ENCODE results near the gene LMO7. TPM values are rescaled to one million over a fixed set of nuclear protein-coding genes. Genes with fewer than 3 reads are reported as not detected.

Gene LMO7
- total and polyA plus RNA-seq, 2 of the 8 experiments (the other 6 are each of a cell fraction or from before 2014, with no cell fraction given): 8.1 to 28.3 TPM

DNA sequence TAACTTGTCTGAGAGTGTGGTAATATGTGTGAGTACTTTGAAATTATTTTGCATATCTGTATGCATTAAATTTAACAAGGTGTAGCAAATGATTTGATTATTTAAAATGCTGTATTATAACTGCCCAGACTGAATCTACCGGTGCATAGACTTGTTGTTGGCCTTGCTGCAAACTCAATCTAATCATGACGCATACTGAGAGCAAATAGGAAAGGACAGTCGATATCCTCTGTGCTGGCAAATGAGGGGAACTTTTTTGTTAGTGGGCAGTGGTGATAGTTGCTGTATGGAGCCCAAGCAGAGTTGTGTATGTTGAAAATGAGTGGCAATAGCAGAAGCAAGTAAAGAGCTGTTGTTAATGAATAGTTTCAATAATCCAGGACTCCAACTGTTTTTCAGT lies 127.4 kb downstream of the LMO7 start:
- no peak overlapping the region for H2BK12ac ChIP-seq (ENCODE audit: low read depth, low read length)
- ChIA-PET CTCF (ENCODE audit: partially characterized antibody) (interaction anchor here (0.6 kb wide), 1 partner anchor 15 kb away, joined by 3 read pairs; no protein-coding TSS in a partner anchor), POLR2A (ENCODE audit: partially characterized antibody) (no interaction called here)
- FAIRE-seq (no peak), DNase-seq (ENCODE audit: low read depth in 1 of 2, low spot score in 2 of 2) (no peak)
- no peak overlapping the region for H3K4ac ChIP-seq (replicated peaks; ENCODE audit: insufficient read length, low read depth, low read length)
- H3K14ac ChIP-seq (ENCODE audit: insufficient read length): no peak overlapping the region
- no peak overlapping the region for H4K91ac ChIP-seq (replicated peaks; ENCODE audit: insufficient read length, low read length)
- H2BK15ac ChIP-seq (ENCODE audit: low read length): no peak overlapping the region
- TF ChIP-seq, protein P1, sequence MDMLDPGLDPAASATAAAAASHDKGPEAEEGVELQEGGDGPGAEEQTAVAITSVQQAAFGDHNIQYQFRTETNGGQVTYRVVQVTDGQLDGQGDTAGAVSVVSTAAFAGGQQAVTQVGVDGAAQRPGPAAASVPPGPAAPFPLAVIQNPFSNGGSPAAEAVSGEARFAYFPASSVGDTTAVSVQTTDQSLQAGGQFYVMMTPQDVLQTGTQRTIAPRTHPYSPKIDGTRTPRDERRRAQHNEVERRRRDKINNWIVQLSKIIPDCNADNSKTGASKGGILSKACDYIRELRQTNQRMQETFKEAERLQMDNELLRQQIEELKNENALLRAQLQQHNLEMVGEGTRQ (IDR thresholded peaks at IDR 0.05; ENCODE audit: low read length): no peak
- TF ChIP-seq SIRT6 (IDR thresholded peaks at IDR 0.05; ENCODE audit: low read length) (no peak), TAF7 (optimal IDR thresholded peaks at IDR 0.05; ENCODE audit: borderline replicate concordance, low read depth, low read length) (no peak), SIX5 (IDR thresholded peaks at IDR 0.05; ENCODE audit: low read depth, low read length) (no peak)
- H3K79me1 ChIP-seq (ENCODE audit: low read depth, low read length): no peaks in the 10 kb centered on the region
- no peak overlapping the region for H3K9ac ChIP-seq (replicated peaks in 1 of 4; ENCODE audit: extremely low read depth in 1 of 4, low read depth in 3 of 4, low read length in 3 of 4)
- H3K4me1 ChIP-seq (replicated peaks in 1 of 4; ENCODE audit: control insufficient read depth in 3 of 4, insufficient read depth in 4 of 4, low read length in 3 of 4): no peaks in the 10 kb centered on the region
- no peak overlapping the region for H2BK5ac ChIP-seq (ENCODE audit: low read depth, low read length)
- H2AFZ ChIP-seq (ENCODE audit: low read length): no peak overlapping the region
- H3K18ac ChIP-seq (ENCODE audit: extremely low read depth, low read length): no peak overlapping the region
- no peaks in the 10 kb centered on the region; a peak in 1 of 8 replicates for H3K36me3 ChIP-seq (ENCODE audit: control insufficient read depth in 2 of 4, insufficient read depth in 4 of 4, low read length in 3 of 4)
- no peak overlapping the region for H3K4me3 ChIP-seq (ENCODE audit: extremely low read depth in 1 of 4, insufficient read depth in 2 of 4, low read depth in 3 of 4, low read length in 4 of 4)
- H3K79me2 ChIP-seq (ENCODE audit: control insufficient read depth in 1 of 2, insufficient read depth in 2 of 2, low read length in 2 of 2): no peaks in the 10 kb centered on the region
- H3K23me2 ChIP-seq (ENCODE audit: low read depth, low read length): no peaks in the 10 kb centered on the region
- H2BK120ac ChIP-seq (replicated peaks; ENCODE audit: low read depth, low read length): no peak overlapping the region
- H4K8ac ChIP-seq (ENCODE audit: extremely low read depth, insufficient read depth, low read length): no peak overlapping the region
- H3K23ac ChIP-seq (ENCODE audit: insufficient read length): no peak overlapping the region
- no peak overlapping the region for H2BK20ac ChIP-seq (ENCODE audit: low read length)
- H3K4me2 ChIP-seq (ENCODE audit: insufficient read depth in 1 of 2, low read depth in 2 of 2, low read length in 2 of 2): no peak overlapping the region
- no peaks in the 10 kb centered on the region for H4K20me1 ChIP-seq (replicated peaks in 1 of 2; ENCODE audit: control insufficient read depth in 1 of 2, insufficient read depth in 2 of 2, low read length in 2 of 2)
- H4K5ac ChIP-seq (ENCODE audit: insufficient read length, low read depth, low read length): no peak overlapping the region
- H3K56ac ChIP-seq (replicated peaks; ENCODE audit: insufficient read length, low read depth, low read length): no peak overlapping the region
- H3K9me3 ChIP-seq (ENCODE audit: insufficient read depth in 2 of 2, low read depth in 1 of 2, low read length in 1 of 2): no peaks in the 10 kb centered on the region
- WGBS, 2 experiments (ENCODE audit: extremely low coverage in 1 of 2, insufficient coverage in 1 of 2, insufficient read length in 1 of 2, insufficient replicate concordance in 2 of 2, low coverage in 1 of 2, low lambda C conversion rate in 2 of 2, missing lambda C conversion rate in 1 of 2): 94% methylated on average over 3 of the region's 3 CpGs; no CpG with 5 or more reads in 1 of the 2 experiments
- no peak overlapping the region for H3K27ac ChIP-seq (ENCODE audit: low read depth, low read length)
- H3K27me3 ChIP-seq (replicated peaks in 1 of 4; ENCODE audit: control insufficient read depth in 3 of 4, extremely low read depth in 1 of 4, insufficient read depth in 3 of 4, low read length in 3 of 4): no peaks in the 10 kb centered on the region
- H2AK5ac ChIP-seq (ENCODE audit: low read depth, low read length): no peak overlapping the region
